HT1080 (cell line): ENCODE results near the gene GATA3. TPM values are rescaled to one million over a fixed set of nuclear protein-coding genes. Genes with fewer than 3 reads are reported as not detected.
A peak's percentile ranks its signal among the peaks of the same experiment; 100 is the strongest.
"Not testable (repeated sequence)": the region's sequence is repeated elsewhere in the genome, so short reads cannot be mapped to it uniquely, and the experiment has no call there.

ENCODE experiments used
- DNase-seq: peaks from one replicate; pipeline ENCODE4 v3.0.0-alpha.2; 2015; ENCODE audit warnings: low read depth
- polyA plus RNA-seq, 2 experiments: library from polyadenylated mRNA; depleted of rRNA; stranded (reverse); fragments of >200 nt; gene quantifications; 2 replicates each; pipeline ENCODE4 v1.2.3, GENCODE V29; 2015
- total RNA-seq: library from RNA; depleted of rRNA; stranded (reverse); fragments of >200 nt; shearing (Covaris generic); gene quantifications from 2 replicates; pipeline ENCODE4 v1.2.3, GENCODE V29; 2014; rRNA removed

Gene GATA3
- 0.68 and 1.2 TPM in 2 replicates for total RNA-seq
- 5.2 and 6.9 TPM in 2 replicates for polyA plus RNA-seq (2015; cell fraction: cytosol; rRNA removed)
- 7.0 and 8.6 TPM in 2 replicates for polyA plus RNA-seq (2015; cell fraction: nucleus; rRNA removed)

GRCh38 chr10:8054494-8055407 is at the start of gene GATA3:
Gene GATA3 (plus strand): TSS chr10:8054688. CDS start chr10:8055656, 968 bp downstream.
- DNase-seq, result peak; percentile 13

- DNase-seq, result no peak
Measured at GRCh38 chr10:8006274-8006999, 48.1 kb upstream of the GATA3 start.

GRCh38 chr10:8009031-8009430 is 45.5 kb upstream of the GATA3 start:
- DNase-seq, result no peak

DNA sequence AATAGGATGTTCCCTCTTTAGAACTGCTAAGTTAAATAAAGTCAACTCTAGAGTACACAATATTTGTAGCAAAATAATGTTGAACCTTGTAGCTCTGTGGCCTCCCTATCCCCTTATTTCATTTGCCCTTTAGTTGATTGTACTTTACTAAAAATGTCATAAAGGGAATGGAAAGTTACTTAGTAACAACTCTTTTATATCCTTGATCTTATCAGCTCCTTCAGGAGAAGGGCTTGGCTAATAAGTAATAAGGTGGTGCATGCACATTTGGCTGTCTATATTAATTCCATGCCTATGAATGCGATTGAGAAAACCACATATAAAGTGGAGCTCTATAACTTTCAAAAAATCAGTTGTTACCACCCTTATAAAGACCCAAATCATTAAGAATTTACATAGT is 41.5 kb upstream of the GATA3 start:
- DNase-seq, result no peak

DNA sequence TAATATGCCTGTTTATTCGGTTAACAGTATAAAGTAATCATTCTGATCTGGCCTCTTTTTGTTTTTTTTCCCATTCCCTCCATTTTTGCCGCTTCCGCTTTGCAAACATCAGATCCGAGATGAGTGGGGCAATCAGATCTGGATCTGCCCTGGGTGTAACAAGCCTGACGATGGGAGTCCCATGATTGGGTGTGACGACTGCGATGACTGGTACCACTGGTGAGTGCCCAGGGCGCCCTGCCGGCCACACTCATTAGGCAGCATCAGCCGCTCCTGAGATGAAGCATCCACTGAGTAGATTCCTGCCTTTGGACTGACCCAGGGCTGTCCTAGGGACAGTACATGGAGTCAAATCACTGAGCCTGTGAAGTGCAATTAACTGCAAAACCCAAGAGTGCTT is 40.9 kb upstream of the GATA3 start:
- DNase-seq, result no peak

GRCh38 chr10:8014649-8015048 is 39.8 kb upstream of the GATA3 start:
- no peak for DNase-seq

GRCh38 chr10:8017277-8017676 is 37.2 kb upstream of the GATA3 start:
- no peak for DNase-seq

GRCh38 chr10:8023321-8023720 is 31.2 kb upstream of the GATA3 start:
- DNase-seq, result no peak

DNA sequence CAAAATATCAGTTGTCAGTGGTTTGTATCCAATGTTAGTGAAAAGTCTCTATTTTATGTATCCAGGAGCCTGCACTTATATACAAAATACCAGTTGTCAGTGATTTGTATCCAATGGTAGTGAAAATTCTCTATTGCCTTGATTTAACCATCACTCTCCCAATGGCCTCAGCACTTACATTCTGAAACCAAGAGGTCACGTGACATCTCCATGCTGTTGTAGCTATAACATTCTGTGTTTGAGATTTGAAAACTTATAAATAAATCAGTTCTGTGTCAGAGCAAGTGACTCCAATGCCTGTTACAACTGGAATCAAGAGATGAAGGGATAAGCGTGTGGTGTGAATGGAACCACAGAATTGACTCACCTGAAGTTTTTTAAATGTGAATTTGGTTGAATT is 30.6 kb upstream of the GATA3 start:
- no peak for DNase-seq

DNA sequence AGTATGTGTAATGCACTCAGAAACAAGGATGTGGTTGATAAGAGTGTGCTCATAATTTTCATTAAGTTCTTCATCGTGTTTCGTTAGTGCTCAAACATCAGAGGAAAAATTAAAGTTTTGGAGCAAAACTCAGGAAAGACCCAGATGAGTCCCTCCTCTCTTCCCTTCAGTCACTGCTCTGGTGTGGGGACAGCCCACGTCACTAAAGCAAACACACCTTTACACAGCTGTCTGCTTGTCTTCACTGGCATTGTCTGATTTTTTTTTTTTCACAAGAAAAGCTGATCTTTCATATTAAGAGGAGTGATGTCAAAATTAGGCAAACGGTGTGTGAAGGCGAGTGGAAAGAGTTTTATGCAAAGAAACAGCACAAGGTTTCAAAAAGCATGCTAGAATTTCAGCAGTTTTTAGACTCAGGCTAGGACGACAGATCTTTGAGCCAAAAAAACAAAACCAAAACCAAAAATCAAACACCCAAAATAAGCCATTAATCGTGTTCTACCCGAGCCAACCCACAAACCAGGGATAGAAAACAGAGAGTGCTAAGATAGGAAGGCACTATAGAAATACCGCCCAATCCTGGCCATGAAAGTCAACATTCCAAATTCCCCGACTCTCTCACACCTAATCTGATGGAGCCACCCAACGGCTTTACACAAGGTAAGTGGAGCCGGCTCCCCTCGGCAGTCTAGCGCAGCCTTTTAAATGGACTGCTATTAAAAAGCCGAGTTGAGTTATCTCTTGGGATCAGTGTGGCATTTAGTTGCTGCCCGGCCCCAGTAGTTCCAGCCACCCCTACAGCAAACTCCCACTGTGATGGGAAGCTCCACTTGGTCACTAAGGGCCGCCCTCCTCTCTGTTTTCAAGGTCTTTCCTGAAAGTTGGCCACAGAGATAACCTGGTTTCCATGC is 27.9 kb upstream of the GATA3 start:
- no peak for DNase-seq

DNA sequence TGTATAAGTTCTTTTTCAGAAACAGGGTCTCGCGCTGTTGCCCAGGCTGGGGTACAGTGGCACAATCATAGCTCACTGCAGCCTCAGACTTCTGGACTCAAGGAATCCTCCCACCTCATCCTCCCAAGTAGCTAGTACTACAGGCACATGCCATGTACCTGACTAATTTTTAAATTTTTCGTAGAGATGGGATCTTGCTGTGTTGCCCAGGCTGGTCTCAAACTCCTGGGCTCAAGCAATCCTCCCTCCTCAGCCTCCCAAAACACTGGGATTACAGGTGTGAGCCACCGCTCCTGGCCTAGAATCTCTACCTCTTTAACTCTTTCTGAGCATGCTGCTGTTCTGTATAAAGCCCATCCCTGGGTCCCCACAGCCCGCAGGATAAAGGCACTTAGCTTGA is 23.3 kb upstream of the GATA3 start:
- not testable (repeated sequence) for DNase-seq

DNA sequence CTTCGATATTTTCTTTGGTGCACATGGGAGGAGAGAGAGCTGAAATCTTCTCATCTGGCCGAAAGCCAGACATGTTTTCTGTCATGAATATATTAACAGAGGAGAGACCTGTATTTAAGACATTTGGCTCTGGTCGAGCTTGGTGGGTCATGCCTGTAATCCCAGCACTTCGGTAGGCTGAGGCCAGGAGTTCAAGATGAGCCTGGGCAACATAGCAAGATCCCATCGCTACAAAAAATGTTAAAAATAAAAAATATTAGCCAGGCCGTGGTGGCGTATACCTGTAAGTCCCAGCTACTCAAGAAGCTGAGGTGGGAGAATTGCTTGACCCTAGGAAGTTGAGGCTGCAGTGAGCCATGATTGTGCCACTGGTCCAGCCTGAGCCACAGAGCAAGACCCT is 21.9 kb upstream of the GATA3 start:
- DNase-seq, result no peak

GRCh38 chr10:8033812-8034465 is 20.5 kb upstream of the GATA3 start:
- no peak for DNase-seq

DNA sequence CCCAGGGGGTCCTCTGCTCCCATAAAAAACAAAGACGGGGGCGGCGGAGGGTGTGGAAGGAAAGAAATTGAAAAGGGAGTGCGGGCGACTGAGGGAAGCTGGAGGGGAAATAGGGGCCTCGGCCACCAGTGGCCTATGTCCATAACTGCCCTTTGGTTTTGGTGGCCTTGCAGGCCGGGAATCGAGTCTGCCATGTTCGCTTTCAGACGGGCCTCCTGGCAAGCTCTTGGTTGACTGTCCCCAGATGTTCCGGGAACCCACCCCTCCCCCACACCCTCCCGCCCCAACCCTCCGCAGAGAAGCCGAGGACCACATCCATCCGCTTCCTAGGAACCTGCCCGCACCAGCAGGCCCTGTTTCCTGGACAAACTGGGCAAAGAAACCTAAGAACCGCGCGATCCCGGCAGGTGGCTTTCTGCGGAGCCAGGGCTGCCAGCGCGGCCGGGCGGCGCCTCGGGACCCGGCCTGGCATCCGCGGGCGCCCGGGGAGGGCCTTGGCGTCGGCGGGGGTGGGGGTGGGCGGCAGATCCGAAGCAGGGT is 20.0 kb upstream of the GATA3 start:
- no peak for DNase-seq

DNA sequence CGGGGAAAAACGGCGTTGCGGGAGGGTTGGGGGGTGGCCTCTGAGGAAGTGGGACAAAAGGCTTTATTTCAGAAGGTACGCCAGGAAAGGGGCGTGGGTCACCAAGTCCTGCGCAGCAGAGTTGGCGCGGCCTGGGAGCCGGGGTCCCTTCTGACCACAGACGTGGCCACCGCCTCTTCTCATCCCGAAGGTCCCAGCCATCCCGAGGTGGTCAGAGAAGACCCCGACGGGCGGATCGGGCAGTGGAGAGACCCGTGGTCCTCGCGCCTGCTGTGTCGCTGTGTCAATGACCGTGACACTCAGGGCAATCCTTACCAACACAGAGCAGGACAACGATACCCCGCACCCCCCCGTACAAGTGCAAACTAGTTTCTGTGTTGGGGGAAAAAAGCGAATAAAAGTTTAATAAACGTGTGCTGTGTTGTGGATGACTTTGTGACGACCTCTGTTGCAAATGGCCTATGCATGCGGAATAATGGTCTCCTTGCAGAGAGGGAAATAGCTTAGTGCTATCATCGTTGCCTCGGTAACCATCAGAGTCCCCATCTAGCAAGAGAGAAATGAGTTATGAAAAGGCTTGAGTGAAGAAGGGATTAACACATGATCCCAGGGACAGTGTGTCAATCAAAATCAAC is 19.4 kb upstream of the GATA3 start:
- DNase-seq, result no peak

DNA sequence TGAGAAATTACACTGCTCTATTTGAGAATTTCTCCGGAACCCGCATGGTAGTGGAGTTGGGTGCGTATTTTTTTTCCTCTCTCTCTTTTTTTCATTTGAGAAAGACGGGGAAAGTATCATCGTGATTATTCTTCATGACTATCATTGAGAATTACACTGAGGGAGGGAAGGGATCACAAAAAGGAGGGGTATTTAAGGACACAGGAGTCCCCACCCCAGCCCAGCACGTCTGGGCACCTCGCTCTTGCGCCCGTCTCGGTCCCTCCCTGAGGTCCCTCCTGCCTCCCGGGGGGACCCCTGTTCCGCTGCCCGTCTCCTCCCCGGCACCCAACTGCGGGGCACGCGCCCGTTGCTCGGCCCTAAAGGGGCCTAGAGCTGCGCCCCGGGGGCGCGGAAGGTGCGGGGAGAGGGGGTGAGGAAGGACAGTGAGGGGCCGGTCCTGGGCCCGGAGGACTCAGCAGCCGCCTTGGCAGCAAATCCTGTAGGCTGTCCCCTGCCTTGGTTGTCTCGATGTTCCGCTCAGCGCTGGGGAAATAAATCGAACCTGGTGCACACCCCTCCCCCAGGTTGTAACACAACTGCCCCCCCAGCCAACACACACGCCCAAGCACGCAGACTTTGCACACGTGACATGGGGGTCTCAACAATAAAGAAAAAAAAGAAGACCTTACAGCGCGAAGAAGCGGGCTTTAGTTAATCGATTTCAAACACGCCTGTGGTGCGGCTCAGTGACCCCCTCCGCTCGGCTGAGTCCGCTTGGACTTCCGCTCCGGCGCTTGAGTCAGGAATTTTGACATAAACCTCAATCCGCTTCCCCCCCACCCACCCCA is 18.6 kb upstream of the GATA3 start:
- DNase-seq, result no peak

DNA sequence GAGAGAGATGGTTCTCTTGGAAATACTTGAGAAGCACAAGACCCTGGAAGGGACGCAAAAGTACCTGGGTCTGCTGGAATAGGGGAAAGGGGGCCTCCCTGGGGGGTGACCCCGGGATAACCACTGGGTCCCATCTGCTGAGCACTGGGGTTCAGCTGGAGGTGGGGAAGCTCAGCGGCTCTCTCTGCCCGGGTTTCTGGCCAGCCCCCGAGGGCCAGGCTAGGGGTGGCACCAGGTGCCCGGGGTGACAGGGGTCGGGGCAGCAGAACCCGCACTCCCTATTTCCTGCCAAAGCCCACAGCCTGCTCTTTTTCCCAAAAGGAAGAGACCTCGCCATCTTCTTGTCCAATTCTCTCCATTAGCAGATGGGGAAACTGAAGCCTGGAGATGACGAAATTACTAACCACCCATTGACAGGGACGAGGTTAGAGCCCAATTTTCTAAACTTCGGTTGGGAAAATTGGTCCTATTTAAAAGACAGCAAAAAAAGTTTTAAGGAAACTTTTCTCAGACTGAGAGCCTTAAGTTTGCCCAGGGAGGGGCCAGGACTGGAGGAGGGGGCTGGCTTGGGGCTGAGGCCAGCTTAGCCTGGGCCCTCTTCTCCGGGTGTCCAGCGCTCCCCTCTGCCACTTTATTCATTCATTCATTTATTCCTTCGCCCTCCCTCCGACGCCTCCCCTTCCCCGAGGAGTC is 17.8 kb upstream of the GATA3 start:
- DNase-seq, result no peak

- DNase-seq, result no peak
Measured at GRCh38 chr10:8037199-8037801, 17.2 kb upstream of the GATA3 start.
